GM18873 (cell line): Measurements from ENCODE around the gene PKP1.

Experiments used
- ATAC-seq: cut with Tn5 transposase; IDR thresholded peaks from one replicate; pipeline ENCODE4 v1.9.1; 2021; ENCODE audit warnings: mild to moderate bottlenecking, moderate library complexity, moderate number of reproducible peaks; ENCODE audit not compliant: unreplicated experiment, low FRiP score

Gene PKP1

DNA sequence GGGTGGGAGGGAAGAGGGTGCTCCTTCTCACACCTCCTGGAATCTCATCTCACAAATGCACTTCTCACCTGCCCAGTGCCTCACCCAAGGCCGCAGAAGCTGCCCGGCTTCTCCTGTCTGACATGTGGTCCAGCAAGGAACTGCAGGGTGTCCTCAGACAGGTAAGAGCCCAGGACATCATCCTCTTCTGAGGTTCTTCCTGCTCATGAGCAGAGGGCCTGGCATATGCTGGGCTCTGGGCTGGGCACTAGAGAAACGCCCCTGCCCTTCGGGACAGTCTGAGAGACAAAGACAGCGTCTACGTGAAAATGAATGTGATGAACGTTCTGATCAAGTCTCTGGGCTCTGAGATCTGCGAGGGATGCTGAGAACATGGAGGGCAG, 42.4 kb downstream of the PKP1 start:
- ATAC-seq, result no peak

DNA sequence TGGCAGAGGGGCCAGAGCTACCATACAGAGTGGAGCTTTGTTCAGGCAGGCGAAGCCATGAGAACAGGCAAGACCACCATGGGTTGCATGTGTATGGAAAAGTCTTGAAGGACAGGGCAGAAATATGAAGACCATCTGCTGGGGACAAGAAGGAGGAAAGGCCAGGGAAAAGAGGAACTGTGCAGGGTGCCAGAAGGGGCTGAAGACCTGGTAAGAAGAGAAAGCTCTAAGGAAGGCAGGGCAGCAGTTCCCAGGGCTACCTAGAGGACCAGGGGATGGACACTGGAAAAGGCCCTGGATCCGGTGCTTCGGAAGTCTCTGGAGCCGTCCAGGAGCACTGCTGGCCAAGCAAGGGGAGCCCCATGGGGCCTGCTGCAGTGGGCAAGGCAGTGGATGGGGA, 43.4 kb downstream of the PKP1 start:
- no peak for ATAC-seq

DNA sequence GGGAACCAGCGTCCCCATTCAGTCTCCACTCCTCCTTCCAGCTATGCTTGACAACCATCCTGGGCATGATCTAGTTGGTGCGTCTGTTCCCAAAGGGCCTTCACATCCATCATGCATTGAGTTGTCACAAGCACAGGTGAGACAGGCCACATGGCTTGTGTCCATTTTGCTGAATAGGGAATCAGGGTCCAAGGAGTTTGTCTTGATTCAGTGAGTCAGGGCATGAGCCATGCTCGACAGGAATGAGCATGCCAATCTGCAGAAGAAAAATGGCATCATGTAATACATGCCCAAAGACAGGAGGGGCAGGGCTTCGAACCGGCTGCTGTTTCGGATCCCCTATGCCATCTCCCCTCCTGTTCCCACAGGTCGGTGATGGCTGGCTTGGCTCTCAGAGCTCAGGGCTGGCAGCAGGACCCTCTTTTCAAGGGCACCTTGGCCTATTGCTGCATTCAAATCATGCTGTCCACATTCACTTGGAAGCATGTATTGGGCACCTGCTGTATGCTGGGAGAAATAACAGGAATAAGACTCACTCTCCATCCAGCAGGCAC, 44.5 kb downstream of the PKP1 start:
- no peak for ATAC-seq

DNA sequence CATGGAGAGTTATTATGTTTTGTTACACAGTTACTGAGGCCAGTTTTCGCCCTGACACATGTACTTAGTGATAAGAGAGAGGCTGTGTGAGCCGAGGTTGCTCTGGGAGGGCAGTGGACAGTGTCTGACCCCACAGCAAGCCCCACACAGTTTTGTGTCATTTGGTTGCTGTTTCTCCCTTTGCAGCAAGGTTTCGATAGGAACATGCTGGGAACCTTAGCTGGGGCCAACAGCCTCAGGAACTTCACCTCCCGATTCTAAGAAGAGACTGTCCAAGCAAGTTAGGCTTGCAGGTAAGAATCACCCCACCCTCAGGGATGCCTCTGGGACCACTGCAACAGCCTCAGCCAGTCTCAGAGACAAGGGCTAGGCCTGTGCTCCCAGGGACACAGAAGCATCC, 45.3 kb downstream of the PKP1 start:
- no peak for ATAC-seq

DNA sequence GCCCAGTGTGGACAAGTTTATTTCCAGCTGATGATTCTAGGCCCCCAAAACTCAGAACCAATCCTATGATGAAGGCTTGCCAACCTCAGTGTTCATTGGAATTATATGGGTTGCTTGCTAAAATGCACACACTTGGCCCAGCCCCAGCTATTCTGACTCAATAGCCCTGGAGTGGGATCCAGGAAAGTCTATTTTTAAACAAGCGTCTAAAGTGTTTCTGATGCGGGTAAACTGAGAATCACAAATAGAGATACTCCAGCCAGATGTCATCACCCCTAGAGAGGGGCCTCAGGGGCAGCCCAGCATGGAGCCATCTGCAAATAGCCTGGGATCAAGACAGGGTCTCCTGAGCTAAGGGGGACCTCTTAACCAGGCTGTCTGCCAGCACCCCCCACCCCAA, 46.0 kb downstream of the PKP1 start:
- no peak for ATAC-seq

DNA sequence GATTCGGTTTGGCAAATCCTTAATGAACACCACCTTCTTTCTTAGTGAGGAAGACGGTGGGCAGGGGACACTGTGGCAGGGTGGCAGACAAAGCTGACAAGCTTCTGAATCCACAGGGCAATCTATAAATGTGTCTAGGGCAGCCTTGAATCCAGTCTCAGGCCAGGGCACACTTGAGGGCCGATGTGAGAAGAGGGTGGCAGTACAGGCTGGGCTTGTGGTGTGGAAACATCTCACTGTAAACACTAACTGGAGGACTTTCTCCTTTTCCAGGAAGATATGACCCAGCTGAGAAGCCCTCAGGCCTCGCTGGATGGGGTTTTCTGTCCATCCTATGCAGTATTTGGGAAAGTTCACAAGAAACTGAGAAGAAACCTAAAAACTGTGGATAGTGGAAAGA, 46.5 kb downstream of the PKP1 start:
- ATAC-seq, result no peak

DNA sequence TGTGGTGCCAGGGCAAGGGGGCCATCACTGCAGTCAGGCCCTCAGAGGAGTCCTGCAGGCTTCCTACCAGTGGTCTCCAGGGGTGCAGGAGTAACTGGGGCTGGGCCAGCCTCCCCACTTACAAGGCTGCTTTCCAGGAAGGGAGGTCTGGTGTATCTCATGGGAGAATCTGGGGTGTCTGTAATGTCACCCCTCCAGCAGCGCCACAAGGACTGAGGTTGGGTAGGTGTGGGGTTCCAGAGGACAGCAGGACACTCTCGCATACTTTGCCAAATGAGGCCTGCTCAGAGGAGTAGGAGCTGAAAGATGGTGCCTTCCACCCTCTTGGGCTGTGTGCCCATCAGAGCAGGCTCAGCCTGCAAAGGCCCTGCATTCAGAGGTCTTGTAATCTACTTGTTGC, 47.2 kb downstream of the PKP1 start:
- no peak for ATAC-seq

DNA sequence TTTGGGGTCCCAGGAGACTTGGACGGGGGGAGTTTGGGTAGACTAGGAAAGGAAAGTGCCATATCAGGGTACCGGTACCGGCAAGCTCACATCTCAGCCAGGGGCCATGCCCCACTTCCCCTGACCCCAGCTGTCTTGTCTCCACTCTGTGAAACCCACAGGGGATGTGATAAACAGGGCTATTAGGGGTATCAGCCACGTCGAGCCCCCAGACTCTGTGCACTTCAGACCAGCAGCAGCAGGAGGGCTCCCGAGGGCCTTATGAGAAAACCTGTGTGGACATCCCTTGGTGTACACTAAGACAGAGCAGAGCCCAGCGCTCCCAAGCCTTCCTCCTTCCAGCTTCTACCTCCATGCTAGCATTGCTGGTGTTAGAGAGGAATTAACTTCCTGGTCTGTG, 47.9 kb downstream of the PKP1 start:
- no peak for ATAC-seq

DNA sequence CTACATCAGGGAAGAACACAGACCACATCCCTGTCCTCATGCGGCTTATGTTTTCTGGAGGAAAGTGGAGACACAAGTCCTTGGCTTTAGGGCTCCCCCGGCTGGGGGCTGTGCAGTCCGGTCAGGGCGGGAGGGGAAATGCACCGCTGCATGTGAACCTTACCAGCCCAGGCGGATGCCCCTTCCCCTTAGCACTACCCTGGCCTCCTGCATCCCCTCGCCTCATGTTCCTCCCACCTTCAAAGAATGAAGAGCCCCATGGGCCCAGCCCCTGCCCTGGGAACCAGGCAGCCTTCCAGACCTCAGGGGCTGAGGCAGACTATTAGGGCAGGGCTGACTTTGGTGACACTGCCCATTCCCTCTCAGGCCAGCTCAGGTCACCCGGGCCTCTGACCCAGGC, 48.7 kb downstream of the PKP1 start:
- ATAC-seq, result no peak

DNA sequence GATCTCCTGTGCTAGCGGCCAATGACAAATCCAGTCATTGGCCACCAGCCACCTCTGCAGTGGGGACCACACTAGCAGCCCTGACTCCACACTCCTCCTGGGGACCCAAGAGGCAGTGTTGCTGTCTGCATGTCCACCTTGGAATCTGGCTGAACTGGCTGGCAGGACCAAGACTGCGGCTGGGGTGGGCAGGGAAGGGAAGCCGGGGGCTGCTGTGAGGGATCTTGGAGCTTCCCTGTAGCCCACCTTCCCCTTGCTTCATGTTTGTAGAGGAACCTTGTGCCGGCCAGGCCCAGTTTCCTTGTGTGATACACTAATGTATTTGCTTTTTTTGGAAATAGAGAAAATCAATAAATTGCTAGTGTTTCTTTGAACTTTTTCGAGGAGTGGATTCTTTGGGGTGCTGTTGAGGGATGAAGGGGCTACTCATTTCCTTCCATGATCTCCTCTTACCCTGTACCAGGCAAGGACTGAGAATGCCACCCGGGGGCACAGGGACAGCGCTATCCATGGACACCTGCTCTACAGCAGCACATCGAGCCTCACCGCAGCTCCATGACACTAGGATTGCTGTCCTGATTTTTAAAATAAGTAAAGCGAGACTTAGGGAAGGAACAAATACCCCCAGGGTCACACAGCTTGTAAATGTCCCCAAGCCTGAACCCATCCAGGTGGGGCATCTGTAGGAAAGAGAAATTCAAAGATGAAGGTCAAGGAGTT, 49.5 kb downstream of the PKP1 start:
- no peak for ATAC-seq

DNA sequence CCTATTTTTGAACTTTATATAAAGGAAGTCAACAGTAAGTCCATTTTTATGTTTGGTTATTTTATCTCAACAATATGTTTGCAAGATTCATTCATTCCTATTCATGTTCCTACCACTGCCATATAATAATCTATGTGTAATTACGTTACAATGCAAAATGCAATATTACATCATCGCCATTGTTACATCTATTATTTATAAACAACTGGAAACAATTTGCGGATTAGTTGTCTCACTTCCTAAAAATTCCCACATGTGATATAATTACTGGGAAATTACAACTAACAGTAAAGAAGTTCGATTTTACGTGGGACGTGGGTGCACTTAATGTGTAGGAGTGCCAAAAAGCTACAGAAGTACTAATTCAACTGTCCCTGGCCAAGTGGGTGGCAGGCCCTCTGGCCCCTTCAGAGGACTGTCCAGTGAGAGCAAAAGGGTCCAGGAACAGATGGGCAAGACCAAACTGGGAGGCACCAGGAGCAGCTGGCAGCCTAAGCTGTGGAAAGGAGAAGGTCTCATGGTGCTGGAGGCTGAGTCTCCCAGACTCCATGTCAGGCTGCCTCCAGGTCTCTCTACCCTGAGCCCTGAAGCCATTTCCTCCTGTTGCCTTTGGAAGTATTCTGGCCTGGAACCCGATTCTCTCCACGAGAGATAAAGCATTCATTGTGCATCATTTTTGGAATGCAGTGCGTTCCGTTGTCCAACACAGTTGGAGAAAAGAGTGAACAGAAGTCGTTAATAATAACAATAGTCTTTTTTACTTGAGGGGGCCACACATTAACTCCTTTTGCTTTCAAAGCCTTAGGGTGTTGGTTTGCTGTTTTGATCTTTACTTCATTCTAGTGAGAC, 51.2 kb downstream of the PKP1 start:
- no peak for ATAC-seq

DNA sequence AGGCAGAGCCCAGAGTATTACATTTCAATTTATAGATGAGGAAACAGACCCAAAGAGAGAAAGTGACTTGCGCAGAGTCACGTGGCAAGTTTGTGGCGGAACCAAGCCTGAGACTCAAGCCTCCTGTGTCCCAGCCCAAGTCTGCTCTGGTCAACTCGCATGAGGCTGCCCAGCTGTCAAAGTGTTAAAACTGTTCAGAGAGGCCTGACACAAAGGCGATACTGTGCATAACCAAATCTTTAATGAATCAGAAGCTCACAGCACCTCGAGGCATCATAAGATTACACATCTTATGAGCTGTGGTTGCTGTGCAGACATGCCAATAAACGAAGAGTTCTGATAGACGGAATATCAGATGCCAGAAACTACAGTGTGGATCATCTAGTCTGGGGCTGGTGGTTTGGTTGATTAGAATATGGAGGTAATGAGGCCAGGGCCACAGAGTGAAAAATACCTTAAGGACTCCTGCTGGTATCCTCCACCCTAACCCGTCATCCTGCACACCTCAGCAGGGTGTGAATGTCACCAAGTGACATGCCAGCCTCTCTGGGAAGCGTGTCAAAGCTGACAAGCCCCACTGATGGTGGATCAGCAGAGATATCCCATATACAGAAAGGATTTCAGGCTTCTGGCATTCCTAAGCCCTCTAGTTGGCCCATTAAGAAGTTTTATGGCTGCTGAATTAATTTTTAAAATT, 52.0 kb downstream of the PKP1 start:
- no peak for ATAC-seq

DNA sequence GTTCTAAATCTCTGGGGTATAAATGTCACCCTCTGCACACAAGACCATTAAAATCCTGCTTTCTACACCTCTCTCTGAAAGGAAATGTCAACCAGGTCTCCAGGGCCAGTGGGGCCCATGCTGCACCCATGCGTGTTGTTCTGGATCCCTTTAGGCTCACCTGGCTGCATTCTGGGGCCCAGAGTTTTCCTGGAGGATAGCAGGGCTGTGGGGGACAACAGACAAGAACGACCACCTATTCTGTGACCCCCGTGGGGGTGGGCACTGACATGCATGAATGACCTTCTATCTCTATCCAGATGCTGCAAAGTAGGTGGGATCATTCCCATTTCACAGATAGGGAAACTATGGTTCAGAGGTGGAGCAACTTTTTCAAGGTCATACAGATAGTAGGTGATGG, 52.6 kb downstream of the PKP1 start:
- no peak for ATAC-seq

DNA sequence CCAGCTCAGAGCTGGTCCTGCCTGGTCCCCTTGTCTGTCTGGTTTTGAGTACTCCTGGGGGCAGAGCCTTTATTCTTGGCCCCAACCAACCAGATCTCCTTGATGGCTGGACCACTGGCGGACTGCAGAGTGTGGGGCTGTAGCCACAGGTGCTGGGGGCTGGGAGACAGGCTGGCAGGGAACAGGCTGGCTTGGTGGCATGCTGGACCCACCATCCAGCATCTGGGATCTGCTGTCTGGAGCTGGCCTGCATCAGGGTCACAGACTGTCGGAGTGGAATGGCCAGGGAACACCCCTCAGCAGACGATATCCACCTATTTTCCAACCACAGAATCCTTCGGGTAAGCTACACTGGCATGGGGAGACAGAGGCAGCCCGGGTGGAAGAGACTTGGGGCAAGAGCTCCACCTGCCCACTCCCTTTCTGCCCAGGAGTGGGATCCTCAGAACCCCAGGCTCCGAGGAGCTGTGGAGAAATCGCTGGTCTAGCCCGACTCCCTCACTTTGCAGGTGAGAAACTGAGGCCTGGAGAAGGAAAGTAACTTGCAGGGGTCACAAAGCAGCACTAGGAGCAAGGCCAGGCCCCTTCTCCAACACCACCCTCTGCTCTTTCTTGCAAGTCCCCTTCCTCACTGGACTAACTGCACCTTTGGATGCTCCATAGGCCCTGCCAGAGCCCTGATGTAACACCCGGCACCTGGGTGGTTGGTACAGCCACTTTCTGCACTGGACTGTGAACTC, 53.6 kb downstream of the PKP1 start:
- ATAC-seq, result no peak

DNA sequence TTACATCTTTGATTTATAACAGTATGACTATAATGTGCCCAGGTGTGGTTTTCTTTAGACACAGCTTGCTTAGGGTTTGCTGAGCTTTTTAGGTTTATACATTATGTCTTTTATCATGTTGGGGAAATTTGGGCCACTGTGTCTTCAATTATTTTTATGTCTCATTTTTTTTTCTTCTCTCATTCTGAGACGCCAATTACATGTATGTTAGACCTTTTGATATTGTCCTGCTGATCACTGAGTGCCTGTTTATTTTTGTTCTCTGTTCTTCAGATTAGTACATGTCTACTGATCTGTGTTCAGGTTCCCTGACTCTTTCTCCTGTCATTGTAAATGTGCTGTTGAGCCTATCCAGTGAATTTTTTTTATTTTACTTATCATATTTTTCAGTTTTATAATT, 58.1 kb downstream of the PKP1 start:
- ATAC-seq, result no peak

DNA sequence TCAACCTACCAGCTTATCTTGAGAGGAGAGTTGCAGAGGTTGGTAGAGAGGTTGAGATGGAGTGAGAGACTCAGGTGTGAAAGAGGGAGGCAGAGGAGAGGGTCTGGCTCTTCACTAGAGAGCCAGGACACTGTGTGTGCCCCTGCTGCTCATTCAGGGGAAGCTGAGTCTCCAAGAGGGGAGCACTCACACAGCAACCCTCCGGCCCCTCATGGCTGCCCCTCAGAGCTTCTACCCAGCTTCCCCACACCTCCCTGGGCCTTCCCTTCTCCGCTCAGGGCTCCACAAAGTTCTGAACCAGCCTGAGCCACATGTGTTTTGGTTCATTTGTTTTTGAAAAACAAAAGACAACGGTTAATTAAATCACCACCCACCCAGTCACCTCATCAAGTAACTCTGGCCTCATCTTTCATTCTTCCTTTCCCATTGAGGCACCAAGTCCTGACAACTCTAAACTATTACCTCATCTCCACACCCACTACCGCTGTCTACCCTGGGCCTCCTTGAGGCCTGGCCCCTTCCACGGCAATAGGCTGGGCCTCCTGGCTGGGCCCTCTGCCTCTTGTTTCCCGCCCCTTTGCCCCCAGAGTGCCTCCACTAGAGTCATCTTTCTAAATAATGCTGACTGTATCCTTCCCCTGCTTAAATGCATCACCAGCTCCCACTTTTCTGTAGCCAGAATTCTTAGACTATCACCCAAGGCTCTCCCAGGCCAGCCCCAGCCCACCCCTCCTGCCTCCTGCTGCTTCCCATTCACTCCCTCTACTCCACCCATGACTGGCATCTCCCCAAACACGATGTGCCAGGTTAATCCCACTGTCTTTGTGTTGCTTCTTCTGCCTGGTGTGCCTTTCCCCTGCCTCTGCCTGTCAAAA, 61.1 kb downstream of the PKP1 start:
- ATAC-seq, result no peak

DNA sequence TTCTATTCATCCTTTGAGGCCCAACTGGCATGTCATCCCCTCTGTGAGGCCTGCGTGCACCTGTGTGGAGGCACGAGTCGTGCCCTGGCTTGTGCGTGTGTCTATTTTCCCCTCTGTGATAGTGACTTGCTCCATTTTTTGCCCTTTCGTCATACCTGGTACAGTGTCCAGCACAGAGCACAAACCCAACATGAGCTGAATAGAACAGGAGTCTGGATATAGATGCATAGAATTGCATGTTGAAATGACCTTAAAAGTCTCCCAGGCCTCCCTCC, 61.7 kb downstream of the PKP1 start:
- no peak for ATAC-seq

DNA sequence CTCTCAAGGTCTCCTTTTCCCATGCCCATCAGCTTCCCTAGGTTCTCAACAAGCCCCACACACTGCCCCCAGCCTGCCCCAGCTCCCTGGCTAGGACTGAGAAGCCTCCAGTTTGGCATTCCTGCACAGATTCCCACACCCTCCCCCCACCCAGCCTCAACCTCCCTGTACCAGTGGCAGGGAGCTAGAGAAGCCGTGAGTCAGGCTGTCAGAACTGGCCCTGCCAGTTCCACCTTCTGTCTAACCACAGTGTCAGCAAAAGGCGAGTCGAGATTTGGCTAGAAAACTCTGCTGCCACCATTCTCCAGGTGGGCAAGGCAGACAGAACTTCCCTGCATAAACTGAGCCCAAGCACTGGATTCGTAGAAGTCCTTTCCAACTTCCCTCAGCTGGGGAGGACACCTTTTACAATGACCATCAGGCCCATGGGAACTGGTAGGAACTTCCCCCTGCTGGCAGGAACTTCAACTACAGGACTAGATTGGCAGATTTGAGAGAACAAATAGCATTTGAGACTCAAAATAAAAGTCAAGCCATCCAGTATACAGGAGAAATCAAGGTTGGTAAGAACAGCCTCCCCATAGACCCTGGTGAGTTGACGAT, 63.1 kb downstream of the PKP1 start:
- ATAC-seq, result no peak

DNA sequence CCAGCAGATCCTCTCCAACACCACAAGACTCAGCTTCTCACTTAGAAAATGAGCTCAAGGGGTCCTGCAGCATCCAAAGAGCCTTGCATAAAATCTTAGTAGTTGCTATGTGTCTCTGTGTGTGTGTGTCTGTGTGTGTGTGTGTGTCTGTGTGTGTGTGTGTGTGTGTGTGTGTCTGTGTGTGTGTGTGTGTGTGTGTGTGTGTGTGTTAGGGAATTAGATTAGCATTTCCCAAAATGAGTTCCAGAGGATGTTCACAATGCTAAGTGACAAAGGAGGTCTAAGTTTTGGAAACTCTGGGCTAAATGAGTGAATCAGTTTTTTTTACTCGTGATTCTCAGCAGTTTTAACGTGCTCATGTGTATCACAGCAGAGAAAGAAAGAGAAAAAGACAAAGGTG, 63.7 kb downstream of the PKP1 start:
- ATAC-seq, result no peak
